GM12892 (cell line): ENCODE measurements around the gene CRTAC1.

Experiments
- POLR2A ChIP-seq: IDR thresholded peaks from 2 replicates; pipeline ENCODE4 v1.6.1; 2011; ENCODE audit warnings: low read depth, low read length, control low read depth
- TAF1 ChIP-seq: IDR thresholded peaks from 2 replicates; pipeline ENCODE4 v1.6.1; 2011; ENCODE audit warnings: low read depth, mild to moderate bottlenecking, control low read depth, low read length, borderline replicate concordance

GRCh38 chr10:97937054-97937453, 93.4 kb downstream of the CRTAC1 start:
- TF ChIP-seq POLR2A: no peak
- TF ChIP-seq TAF1: no peak
